ENCODE results near the gene KIFAP3.

- TF ChIP-seq CTCF (IDR thresholded peaks at IDR 0.05 in 4 of 5, conservative IDR thresholded peaks at IDR 0.05 in 1 of 5), result no peak
- no peak for TF ChIP-seq POLR2A (IDR thresholded peaks at IDR 0.05)
These were observed 132.3 kb downstream of the KIFAP3 start for GRCh38 chr1:169941982-169942830.
